Measurements from ENCODE around the gene UFSP2. TPM values are rescaled to one million over a fixed set of nuclear protein-coding genes. Genes with fewer than 3 reads are reported as not detected.

The UFSP2 gene
- total and polyA plus RNA-seq, 2 experiments from 2014 or later: 29.0 to 53.0 TPM

DNA sequence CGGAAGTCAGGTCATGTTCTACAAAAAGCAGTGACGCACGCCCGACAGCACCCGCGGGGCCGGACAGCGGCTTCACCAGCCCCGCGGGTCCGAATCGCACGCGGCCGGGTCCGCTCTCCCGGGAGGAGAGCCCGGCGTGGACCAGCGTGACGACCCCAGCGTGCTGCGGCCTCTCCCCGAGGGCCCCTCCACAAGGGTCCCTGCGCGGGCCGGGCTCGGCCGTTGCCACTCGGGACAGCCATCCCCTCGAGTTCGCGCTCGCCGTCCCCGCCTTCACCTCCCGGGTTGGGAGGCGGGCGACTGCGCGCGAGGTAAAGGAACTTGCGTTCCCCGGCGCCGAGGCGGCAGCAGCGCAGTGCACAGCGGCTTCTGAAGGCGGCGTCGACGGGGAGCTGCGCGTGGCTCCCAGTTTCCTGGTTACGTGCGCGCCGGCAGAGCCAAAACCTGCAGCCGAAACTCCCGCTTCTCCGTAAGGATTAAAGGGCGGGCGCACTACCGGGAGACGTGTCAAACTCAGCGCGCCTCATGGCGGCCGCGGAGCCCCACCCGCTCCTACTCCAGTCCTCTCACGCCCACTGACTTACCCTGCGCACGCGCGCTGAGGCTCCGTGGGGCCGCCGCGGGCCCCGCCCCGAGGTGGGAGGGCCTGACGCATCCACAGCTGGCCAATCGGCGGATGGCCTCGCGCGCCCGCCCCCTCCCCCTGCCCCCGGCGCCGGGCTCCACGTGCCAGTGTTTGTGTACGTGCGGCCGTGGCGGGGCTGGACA, 29.6 kb downstream of the UFSP2 start:
- H3K36me3 ChIP-seq (ENCODE audit: insufficient read depth): no peaks in the 10 kb centered on the region
- ATAC-seq (peak; percentile 89), DNase-seq (ENCODE audit: low spot score) (peak; percentile 93)
- peak overlapping the region; percentile 71 for H3K4me3 ChIP-seq
- peaks cover 9% of the 10 kb centered on the region for H3K27me3 ChIP-seq (ENCODE audit: insufficient read depth)
- H4K20me1 ChIP-seq (replicated peaks; ENCODE audit: insufficient read depth): no peaks in the 10 kb centered on the region
- no peak for TF ChIP-seq ZNF331 (CRISPR knock-in tag; IDR thresholded peaks at IDR 0.05; ENCODE audit: low read depth)
- peak; percentile 90 for TF ChIP-seq CREB1 (CRISPR knock-in tag; IDR thresholded peaks at IDR 0.05; ENCODE audit: low read depth)
- no peak for TF ChIP-seq NANOG (IDR thresholded peaks at IDR 0.05; ENCODE audit: borderline replicate concordance)
- TF ChIP-seq, protein P1, sequence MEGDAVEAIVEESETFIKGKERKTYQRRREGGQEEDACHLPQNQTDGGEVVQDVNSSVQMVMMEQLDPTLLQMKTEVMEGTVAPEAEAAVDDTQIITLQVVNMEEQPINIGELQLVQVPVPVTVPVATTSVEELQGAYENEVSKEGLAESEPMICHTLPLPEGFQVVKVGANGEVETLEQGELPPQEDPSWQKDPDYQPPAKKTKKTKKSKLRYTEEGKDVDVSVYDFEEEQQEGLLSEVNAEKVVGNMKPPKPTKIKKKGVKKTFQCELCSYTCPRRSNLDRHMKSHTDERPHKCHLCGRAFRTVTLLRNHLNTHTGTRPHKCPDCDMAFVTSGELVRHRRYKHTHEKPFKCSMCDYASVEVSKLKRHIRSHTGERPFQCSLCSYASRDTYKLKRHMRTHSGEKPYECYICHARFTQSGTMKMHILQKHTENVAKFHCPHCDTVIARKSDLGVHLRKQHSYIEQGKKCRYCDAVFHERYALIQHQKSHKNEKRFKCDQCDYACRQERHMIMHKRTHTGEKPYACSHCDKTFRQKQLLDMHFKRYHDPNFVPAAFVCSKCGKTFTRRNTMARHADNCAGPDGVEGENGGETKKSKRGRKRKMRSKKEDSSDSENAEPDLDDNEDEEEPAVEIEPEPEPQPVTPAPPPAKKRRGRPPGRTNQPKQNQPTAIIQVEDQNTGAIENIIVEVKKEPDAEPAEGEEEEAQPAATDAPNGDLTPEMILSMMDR (conservative IDR thresholded peaks at IDR 0.05; ENCODE audit: low read depth in 2 of 2): no peak
- TF ChIP-seq, protein P2, sequence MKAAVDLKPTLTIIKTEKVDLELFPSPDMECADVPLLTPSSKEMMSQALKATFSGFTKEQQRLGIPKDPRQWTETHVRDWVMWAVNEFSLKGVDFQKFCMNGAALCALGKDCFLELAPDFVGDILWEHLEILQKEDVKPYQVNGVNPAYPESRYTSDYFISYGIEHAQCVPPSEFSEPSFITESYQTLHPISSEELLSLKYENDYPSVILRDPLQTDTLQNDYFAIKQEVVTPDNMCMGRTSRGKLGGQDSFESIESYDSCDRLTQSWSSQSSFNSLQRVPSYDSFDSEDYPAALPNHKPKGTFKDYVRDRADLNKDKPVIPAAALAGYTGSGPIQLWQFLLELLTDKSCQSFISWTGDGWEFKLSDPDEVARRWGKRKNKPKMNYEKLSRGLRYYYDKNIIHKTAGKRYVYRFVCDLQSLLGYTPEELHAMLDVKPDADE (IDR thresholded peaks at IDR 0.05): no peak
- TF ChIP-seq JUNB (IDR thresholded peaks at IDR 0.05; ENCODE audit: unreplicated experiment): no peak
- TF ChIP-seq EZH2 (IDR thresholded peaks at IDR 0.05; ENCODE audit: low read depth, unreplicated experiment): no peak
- TF ChIP-seq, protein P3, sequence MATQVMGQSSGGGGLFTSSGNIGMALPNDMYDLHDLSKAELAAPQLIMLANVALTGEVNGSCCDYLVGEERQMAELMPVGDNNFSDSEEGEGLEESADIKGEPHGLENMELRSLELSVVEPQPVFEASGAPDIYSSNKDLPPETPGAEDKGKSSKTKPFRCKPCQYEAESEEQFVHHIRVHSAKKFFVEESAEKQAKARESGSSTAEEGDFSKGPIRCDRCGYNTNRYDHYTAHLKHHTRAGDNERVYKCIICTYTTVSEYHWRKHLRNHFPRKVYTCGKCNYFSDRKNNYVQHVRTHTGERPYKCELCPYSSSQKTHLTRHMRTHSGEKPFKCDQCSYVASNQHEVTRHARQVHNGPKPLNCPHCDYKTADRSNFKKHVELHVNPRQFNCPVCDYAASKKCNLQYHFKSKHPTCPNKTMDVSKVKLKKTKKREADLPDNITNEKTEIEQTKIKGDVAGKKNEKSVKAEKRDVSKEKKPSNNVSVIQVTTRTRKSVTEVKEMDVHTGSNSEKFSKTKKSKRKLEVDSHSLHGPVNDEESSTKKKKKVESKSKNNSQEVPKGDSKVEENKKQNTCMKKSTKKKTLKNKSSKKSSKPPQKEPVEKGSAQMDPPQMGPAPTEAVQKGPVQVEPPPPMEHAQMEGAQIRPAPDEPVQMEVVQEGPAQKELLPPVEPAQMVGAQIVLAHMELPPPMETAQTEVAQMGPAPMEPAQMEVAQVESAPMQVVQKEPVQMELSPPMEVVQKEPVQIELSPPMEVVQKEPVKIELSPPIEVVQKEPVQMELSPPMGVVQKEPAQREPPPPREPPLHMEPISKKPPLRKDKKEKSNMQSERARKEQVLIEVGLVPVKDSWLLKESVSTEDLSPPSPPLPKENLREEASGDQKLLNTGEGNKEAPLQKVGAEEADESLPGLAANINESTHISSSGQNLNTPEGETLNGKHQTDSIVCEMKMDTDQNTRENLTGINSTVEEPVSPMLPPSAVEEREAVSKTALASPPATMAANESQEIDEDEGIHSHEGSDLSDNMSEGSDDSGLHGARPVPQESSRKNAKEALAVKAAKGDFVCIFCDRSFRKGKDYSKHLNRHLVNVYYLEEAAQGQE (IDR thresholded peaks at IDR 0.05; ENCODE audit: unreplicated experiment): peak; percentile 52
- no peak for TF ChIP-seq EZH2phosphoT487 (IDR thresholded peaks at IDR 0.05; ENCODE audit: unreplicated experiment)
- no peak for TF ChIP-seq ZNF462 (CRISPR knock-in tag; IDR thresholded peaks at IDR 0.05)
- TF ChIP-seq STAT1 (IDR thresholded peaks at IDR 0.05; ENCODE audit: unreplicated experiment): no peak
- no peak for TF ChIP-seq ZNF114 (CRISPR knock-in tag; IDR thresholded peaks at IDR 0.05)
- no peak for TF ChIP-seq POLR2AphosphoS5 (IDR thresholded peaks at IDR 0.05; ENCODE audit: low read depth)
- H2AFZ ChIP-seq: peak overlapping the region; percentile 88
- peaks cover 6% of the 10 kb centered on the region; the same call in 2 of the 3 replicates for H3K9me3 Mint-ChIP-seq
- H3F3A ChIP-seq (replicated peaks; ENCODE audit: low read depth): peaks cover 4% of the 10 kb centered on the region; the same call in 1 of the 2 replicates
- H3K9me2 ChIP-seq (ENCODE audit: insufficient read depth): no peaks in the 10 kb centered on the region
- H3K4me3 Mint-ChIP-seq: peak overlapping the region; percentile 83
- H3K27ac ChIP-seq (ENCODE audit: low read depth): no peak overlapping the region
- peaks cover 11% of the 10 kb centered on the region for H3K4me1 Mint-ChIP-seq
- peak overlapping the region; percentile 94 for H3K4me2 ChIP-seq
- 0 out of 3 replicates have a peak, but pooled peaks cover 4% of the 10 kb centered on the region for H3K36me3 Mint-ChIP-seq (ENCODE audit: low read depth)
- no peaks in the 10 kb centered on the region; the same call in 1 of the 2 replicates for H3K4me1 ChIP-seq (ENCODE audit: insufficient read depth)
- no peaks in the 10 kb centered on the region for H3K79me2 ChIP-seq (replicated peaks; ENCODE audit: insufficient read depth)
- no peak overlapping the region for H3K27ac Mint-ChIP-seq
- peaks cover 5% of the 10 kb centered on the region for H3K27me3 Mint-ChIP-seq (ENCODE audit: insufficient read depth, low read depth, poor library complexity)
